Adrenal gland (tissue), 12 donors: Measurements from ENCODE around the gene ALG3. TPM values are rescaled to one million over a fixed set of nuclear protein-coding genes. Genes with fewer than 3 reads are reported as not detected.

Experiments used
- DNase-seq, 7 donors: peaks; one replicate each; pipeline ENCODE4 v3.0.0-alpha.2; 2019 to 2020
- H3K27ac ChIP-seq, 5 donors: fragments of 200-600 bp; sonication (generic) in 4 of 5; 1 replicate in 3 of 5; 2 replicates in 2 of 5; pipeline versions ENCODE4 v1.5.1 to v1.8.0; 2016 to 2020; ENCODE audit warnings: mild to moderate bottlenecking in 1 of 5
- H3K27me3 ChIP-seq: fragments of 200-600 bp; 2 replicates; pipeline ENCODE4 v1.8.0; 2021
- H3K36me3 ChIP-seq, 2 donors: fragments of 200-600 bp; replicated peaks in 1 of 2; 1 replicate in 1 of 2; 2 replicates in 1 of 2; pipeline versions ENCODE4 v1.5.1 to v1.8.0; 2018 to 2022
- H3K4me1 ChIP-seq, 2 donors: fragments of 200-600 bp; replicated peaks in 1 of 2; 1 replicate in 1 of 2; 2 replicates in 1 of 2; pipeline versions ENCODE4 v1.5.1 to v1.8.0; 2018 to 2021
- H3K4me3 ChIP-seq, 4 donors: fragments of 200-600 bp; sonication (generic) in 3 of 4; one replicate each; pipeline ENCODE4 v1.5.1; 2016 to 2018
- H3K9me3 ChIP-seq, 3 donors: fragments of 200-600 bp; sonication (generic) in 1 of 3; replicated peaks in 1 of 3; 1 replicate in 2 of 3; 2 replicates in 1 of 3; pipeline versions ENCODE4 v1.5.1 to v1.8.0; 2016 to 2021
- POLR2A ChIP-seq, 2 donors: fragments of 450-650 bp; IDR thresholded peaks; one replicate each; pipeline ENCODE4 v1.6.1; 2017; ENCODE audit warnings: antibody characterized with exemption in 2 of 2, mild to moderate bottlenecking in 2 of 2, moderate library complexity in 1 of 2
- WGBS, 4 donors: extraction: QIAGEN DNeasy Blood & Tissue Kit in 2 of 4; methylation state at CpG; one replicate each; pipeline versions ENCODE4 v1.1.5 to v1.1.7; 2013 to 2017; 5-methylcytosine and 5-hydroxymethylcytosine counted together
- intact Hi-C, 2 donors: fragments of 100-400 bp; cut with DNase I; formaldehyde crosslinking; loops; one replicate each; pipeline versions ENCODE4 v1.14.1 to v1.15.0; 2022 to 2023
- polyA plus RNA-seq, 3 donors: library from polyadenylated mRNA; stranded (reverse); fragments of 200-250 nt in 2 of 3; fragments of 350-450 nt in 1 of 3; fragmentation: Illumina TruSeq in 1 of 3; extraction: RNeasy Lipid Tissue Mini Kit (QIAGEN cat#74804) in 1 of 3; gene quantifications; one replicate each; pipeline ENCODE4 v1.2.3, GENCODE V29; 2013 to 2014
- total RNA-seq, 9 donors: library from RNA; depleted of rRNA in 4 of 9; stranded (reverse); fragments of >200 nt in 4 of 9; fragments of 120-200 nt in 1 of 9; fragmentation: NEBNext Ultra II Directional in 1 of 9; extraction: Animal tissue kit (Norgen Biotek cat#: 25700) in 1 of 9; gene quantifications; one replicate each; pipeline versions ENCODE4 v1.1.0 to v1.2.4, GENCODE V29; 2013 to 2023
- TF ChIP-seq, protein P1 (sequence below), 6 experiments: fragments of 450-650 bp in 4 of 6; fragments of 200-600 bp in 2 of 6; sonication (generic) in 1 of 6; IDR thresholded peaks; 1 replicate in 5 of 6; 2 replicates in 1 of 6; pipeline versions ENCODE4 v1.5.1 to v1.8.0; 2016 to 2021; ENCODE audit warnings: antibody characterized with exemption in 6 of 6, mild to moderate bottlenecking in 2 of 6, moderate library complexity in 1 of 6
- donor health status: healthy with polysubstance abuse.
- donor health status: Bipolar disorder and iron deficiency.
- donor health status: DM: yes; HTN: yes; CAD: no.
- donor health status: DM: no; HTN: no; CAD: no.
- donor health status: DM: no; HTN: no; CAD: no.
- donor health status: DM: yes; HTN: yes; CAD: no.

The ALG3 gene
- total and polyA plus RNA-seq, 12 donors = 27.7 to 107 (median 56.5) TPM

DNA sequence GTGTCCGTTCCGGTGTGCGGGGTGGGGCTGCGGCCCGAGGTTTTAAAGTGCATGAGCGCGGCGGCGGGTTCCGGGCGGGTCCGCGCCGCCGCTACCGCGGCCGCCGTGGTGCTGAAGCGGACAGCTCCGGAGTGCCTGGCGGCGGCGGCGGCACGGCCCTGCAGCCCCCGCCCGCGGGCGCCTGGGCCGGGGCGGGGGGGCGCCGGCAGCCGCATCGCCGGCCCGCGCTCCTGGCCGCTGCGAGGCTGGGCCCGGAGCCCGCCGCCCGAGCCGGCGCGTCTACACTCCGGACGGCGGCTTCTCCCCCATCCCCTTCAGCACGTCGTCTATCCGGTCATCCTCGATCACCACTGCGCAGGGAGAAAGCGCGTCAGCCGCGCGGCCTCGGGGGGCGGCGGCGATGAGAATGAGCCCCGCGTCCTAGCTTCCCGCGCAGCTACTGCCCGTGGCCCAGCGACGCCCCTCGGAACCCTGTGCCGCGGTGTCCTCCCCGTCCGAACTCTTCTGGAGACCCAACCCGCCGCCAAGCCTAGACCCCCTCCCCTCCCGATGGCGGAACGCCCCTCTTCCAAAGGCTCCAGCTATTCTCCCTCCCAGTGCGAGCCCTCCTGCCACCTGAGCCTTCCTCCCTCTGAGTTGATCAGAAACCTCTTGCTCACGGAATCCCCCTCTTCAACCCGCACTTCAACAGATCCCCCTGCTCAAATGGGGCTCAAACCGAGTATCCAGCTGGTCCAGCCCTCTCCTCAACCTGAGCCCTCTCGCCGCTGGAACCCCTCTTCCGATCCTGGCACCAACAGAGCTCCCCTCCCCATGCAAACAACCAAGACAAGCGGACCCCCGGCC, 11.3 kb upstream of the ALG3 start:
- H3K4me3 ChIP-seq = peak overlapping the region in 1 of 4 donors; percentile 65
- H3K4me1 ChIP-seq = peaks cover 25 to 27% of the 10 kb centered on the region in 2 donors
- intact Hi-C loops = no loop called here
- no peaks in the 10 kb centered on the region for H3K27me3 ChIP-seq
- H3K9me3 ChIP-seq = no peaks in the 10 kb centered on the region
- TF ChIP-seq POLR2A (IDR thresholded peaks at IDR 0.05) = no peak
- TF ChIP-seq, protein P1, sequence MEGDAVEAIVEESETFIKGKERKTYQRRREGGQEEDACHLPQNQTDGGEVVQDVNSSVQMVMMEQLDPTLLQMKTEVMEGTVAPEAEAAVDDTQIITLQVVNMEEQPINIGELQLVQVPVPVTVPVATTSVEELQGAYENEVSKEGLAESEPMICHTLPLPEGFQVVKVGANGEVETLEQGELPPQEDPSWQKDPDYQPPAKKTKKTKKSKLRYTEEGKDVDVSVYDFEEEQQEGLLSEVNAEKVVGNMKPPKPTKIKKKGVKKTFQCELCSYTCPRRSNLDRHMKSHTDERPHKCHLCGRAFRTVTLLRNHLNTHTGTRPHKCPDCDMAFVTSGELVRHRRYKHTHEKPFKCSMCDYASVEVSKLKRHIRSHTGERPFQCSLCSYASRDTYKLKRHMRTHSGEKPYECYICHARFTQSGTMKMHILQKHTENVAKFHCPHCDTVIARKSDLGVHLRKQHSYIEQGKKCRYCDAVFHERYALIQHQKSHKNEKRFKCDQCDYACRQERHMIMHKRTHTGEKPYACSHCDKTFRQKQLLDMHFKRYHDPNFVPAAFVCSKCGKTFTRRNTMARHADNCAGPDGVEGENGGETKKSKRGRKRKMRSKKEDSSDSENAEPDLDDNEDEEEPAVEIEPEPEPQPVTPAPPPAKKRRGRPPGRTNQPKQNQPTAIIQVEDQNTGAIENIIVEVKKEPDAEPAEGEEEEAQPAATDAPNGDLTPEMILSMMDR (IDR thresholded peaks at IDR 0.05) = no peak
- H3K36me3 ChIP-seq = no peaks in the 10 kb centered on the region
- peak in 5 of 7 donors; percentile 46 to 62 (median 53) for DNase-seq
- H3K27ac ChIP-seq = peak overlapping the region in 2 of 5 donors; percentile 29 to 78
- WGBS, 4 donors = 1 to 2% (median 1%) methylated on average over 33 to 91 of the region's 91 CpGs

DNA sequence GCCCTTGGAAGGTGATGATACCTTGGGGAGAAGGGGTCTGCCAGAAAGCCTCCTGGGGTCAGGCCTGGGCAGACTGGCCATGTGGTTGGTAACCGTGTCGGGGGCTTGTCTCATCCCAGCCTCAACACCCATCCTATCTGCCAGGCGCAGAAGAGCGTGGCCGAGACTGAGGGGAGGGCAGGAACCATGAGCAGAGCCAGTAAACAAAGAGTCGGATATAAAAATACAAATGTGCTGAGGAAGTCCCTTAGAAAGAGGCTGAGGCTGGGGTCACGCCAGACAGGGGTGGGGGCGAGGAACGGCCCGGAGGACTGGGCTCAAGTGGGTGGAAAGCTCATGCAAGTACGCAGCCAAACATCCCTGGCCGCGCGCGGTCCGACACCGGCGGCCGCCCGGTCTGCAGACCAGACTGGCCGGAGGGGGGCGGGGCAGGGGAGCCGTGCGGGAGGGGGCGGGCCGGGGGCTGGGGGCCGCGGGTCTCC, 10.7 kb upstream of the ALG3 start:
- Histone ChIP-seq H3K36me3 (no peaks in the 10 kb centered on the region), H3K9me3 (no peaks in the 10 kb centered on the region), H3K27ac (peak overlapping the region in 1 of 5 donors; percentile 5), H3K4me1 (peaks cover 25 to 27% of the 10 kb centered on the region in 2 donors), H3K27me3 (no peaks in the 10 kb centered on the region), H3K4me3 (no peak overlapping the region)
- WGBS, 4 donors = 14 to 29% (median 20%) methylated on average over 11 to 28 of the region's 28 CpGs
- DNase-seq = no peak
- TF ChIP-seq, protein P1 (IDR thresholded peaks at IDR 0.05) = no peak
- TF ChIP-seq POLR2A (IDR thresholded peaks at IDR 0.05) = no peak
- intact Hi-C loops = no loop called here

DNA sequence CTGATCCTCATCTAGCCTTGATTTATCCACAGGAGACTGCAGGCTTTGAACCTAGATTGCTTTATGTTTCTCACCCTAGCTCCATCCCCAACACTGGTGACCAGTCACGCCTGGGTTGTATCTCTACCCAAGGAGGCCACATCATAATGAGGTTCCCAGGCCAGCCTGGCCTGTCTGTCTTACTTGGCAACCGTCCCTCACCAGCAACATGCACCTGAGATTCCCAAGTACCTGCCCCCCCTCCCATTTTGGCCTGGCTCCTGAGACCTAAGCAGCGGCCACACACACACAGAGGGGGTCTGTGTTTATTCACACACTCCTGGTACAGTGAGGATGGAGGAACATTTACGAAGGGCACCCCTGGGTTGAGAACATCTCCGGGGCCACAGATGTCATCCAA, 10.2 kb upstream of the ALG3 start:
- H3K9me3 ChIP-seq = no peaks in the 10 kb centered on the region
- H3K36me3 ChIP-seq = no peaks in the 10 kb centered on the region
- no peaks in the 10 kb centered on the region for H3K27me3 ChIP-seq
- no peak overlapping the region for H3K4me3 ChIP-seq
- peak overlapping the region in 1 of 5 donors; percentile 5 for H3K27ac ChIP-seq
- TF ChIP-seq POLR2A (IDR thresholded peaks at IDR 0.05) = no peak
- TF ChIP-seq, protein P1 (IDR thresholded peaks at IDR 0.05) = no peak
- intact Hi-C loops = no loop called here
- no peak for DNase-seq
- peaks cover 25 to 27% of the 10 kb centered on the region in 2 donors for H3K4me1 ChIP-seq
- 86 to 91% (median 90%) methylated on average over 5 of the region's 5 CpGs for WGBS, 4 donors

DNA sequence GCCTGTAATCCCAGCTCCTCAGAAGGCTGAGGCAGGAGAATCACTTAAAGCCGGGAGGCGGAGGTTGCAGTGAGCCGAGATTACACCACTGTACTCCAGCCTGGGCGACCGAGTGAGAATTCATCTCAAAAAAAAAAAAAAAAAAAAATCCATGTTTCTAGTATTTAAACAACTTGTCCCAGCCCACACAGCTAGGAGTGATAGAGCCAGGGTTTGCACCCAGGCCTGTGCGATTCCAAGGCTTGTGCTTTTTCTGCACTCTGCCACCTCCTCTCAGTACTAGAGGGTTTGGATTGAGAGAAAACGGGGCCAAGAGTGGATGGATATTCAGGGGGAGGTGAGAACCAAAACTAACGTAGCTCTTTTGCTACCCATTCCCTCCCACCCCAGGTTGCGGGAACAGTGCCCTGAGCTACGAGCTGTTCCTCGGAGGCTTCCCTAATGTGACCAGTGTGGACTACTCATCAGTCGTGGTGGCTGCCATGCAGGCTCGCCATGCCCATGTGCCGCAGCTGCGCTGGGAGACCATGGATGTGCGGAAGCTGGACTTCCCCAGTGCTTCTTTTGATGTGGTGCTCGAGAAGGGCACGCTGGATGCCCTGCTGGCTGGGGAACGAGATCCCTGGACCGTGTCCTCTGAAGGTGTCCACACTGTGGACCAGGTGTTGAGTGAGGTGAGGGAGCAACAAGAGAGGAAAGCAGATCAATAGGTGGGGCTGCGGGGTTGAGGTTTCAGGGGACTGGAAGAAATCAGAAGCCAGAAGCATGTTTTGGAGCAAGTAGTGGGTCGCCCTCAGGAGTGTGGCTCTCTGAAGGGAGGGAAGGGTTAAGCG, 8.5 kb upstream of the ALG3 start:
- Histone ChIP-seq H3K4me3 (no peak overlapping the region), H3K27ac (no peak overlapping the region), H3K27me3 (no peaks in the 10 kb centered on the region), H3K9me3 (no peaks in the 10 kb centered on the region), H3K36me3 (no peaks in the 10 kb centered on the region), H3K4me1 (peaks cover 19 to 22% of the 10 kb centered on the region in 2 donors)
- 92 to 95% (median 93%) methylated on average over 16 to 23 of the region's 23 CpGs for whole genome bisulfite sequencing, 4 donors
- intact Hi-C loops = no loop called here
- no peak for DNase-seq
- TF ChIP-seq POLR2A (IDR thresholded peaks at IDR 0.05) = no peak
- TF ChIP-seq, protein P1 (IDR thresholded peaks at IDR 0.05) = no peak
